ENCODE measurements around the gene CLDN18. TPM values are rescaled to one million over a fixed set of nuclear protein-coding genes. Genes with fewer than 3 reads are reported as not detected.

The CLDN18 gene
- total RNA-seq, 1 donor from 2014 or later = not detected

DNA sequence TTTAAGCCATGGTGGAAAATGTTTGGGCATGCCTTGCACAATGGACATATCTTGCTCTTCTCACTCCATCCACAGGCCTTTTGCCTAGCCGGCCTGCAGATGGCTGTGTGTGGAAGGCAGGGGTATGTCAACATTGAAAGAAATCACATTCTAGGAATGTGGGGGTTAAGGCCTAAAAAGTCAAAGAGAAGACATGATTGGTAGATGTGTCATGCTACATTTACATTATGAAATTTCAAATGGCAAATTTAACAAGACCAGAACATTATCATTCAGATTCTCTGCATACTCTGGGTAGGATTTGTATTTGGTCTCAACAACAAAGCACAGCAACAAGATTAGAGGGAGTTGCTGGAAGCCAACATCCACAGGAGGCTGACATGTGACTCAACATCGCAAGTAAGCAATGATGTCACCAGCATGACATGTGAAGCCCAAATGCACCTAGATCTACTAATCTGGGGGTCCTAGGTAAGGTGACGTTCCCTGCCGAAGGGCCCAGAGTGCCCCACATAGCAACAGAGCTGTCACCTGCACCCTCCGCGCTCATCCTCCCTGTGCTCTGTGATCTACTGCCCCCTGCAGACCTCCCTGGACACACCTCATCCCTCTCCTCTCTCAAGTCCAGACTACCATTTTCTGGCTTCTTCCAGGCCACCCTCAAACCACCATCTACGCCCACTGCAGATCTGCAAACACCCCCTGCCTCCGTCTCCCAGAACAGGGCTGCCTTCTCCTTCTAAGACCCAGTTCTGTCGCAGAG lies 39.4 kb downstream of the CLDN18 start:
- Mint-ChIP-seq H3K27ac (no peak overlapping the region), H3K36me3 (ENCODE audit: low read depth) (no peaks in the 10 kb centered on the region), H3K4me3 (no peak overlapping the region), H3K9me3 (no peaks in the 10 kb centered on the region), H3K4me1 (no peaks in the 10 kb centered on the region), H3K27me3 (peaks cover 23% of the 10 kb centered on the region)
- ChIA-PET POLR2A (no interaction called here), CTCF (no interaction called here)
- no peak for DNase-seq
- ATAC-seq (ENCODE audit: low read depth) = no peak
- intact Hi-C loops (cut with micrococcal nuclease) = no loop called here
- TF ChIP-seq, protein P1, sequence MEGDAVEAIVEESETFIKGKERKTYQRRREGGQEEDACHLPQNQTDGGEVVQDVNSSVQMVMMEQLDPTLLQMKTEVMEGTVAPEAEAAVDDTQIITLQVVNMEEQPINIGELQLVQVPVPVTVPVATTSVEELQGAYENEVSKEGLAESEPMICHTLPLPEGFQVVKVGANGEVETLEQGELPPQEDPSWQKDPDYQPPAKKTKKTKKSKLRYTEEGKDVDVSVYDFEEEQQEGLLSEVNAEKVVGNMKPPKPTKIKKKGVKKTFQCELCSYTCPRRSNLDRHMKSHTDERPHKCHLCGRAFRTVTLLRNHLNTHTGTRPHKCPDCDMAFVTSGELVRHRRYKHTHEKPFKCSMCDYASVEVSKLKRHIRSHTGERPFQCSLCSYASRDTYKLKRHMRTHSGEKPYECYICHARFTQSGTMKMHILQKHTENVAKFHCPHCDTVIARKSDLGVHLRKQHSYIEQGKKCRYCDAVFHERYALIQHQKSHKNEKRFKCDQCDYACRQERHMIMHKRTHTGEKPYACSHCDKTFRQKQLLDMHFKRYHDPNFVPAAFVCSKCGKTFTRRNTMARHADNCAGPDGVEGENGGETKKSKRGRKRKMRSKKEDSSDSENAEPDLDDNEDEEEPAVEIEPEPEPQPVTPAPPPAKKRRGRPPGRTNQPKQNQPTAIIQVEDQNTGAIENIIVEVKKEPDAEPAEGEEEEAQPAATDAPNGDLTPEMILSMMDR (IDR thresholded peaks at IDR 0.05) = no peak

DNA sequence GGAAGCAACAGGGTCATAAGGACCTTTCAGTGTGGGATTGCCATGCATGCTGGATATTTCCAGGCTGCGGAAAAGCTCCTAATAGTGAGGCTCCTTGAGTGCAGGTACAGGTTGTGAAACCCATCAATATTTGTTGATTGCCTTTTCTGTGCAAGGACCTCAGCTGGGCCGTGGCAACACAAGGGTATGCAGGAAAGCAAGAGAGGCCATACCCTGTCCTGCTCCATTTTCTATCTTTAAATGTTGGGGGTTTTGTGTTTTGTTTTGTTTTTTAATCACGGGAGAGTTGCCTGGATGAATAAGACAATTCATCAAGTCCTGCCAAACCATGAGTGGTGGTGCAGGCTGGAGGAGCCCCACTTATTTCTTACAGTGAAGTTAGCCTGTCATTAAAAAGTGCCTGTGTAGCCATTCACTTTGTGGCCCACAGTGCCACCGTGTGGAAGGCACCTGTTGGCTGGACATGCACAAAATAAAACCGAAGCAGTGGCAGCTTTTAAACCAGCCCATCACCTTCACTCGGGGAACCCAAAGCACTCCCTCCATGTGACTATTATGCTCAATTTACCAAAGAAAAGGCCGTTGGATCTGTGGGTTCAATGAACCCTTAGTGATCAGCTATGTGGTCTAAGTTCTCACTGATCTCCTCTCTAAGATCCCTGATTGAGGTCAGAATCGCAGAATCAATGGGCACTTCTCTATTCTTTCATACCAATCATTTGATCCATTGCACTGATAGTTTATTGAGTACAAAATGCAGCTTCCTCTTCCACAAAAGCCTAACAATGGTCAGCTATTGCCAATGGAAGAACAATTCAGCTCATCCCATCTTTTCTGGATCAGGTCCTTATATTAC lies 42.2 kb downstream of the CLDN18 start:
- H3K4me3 Mint-ChIP-seq = no peak overlapping the region
- CTCF ChIA-PET = interaction anchor here (0.6 to 1.4 kb wide), 3 partner anchors 11 to 949 kb away, joined by 3 read pairs; no protein-coding TSS in a partner anchor
- ATAC-seq (ENCODE audit: low read depth) = no peak
- H3K36me3 Mint-ChIP-seq (ENCODE audit: low read depth) = no peaks in the 10 kb centered on the region
- peaks cover 31% of the 10 kb centered on the region for H3K27me3 Mint-ChIP-seq
- no peak overlapping the region for H3K27ac Mint-ChIP-seq
- TF ChIP-seq, protein P1 (IDR thresholded peaks at IDR 0.05) = no peak
- DNase-seq = no peak
- no peaks in the 10 kb centered on the region for H3K4me1 Mint-ChIP-seq
- no peaks in the 10 kb centered on the region for H3K9me3 Mint-ChIP-seq
- POLR2A ChIA-PET = no interaction called here
- intact Hi-C loops (cut with micrococcal nuclease) = loop anchor here (1.0 to 5.0 kb wide), 2 partner anchors 945 to 1020 kb away; no protein-coding TSS in a partner anchor

DNA sequence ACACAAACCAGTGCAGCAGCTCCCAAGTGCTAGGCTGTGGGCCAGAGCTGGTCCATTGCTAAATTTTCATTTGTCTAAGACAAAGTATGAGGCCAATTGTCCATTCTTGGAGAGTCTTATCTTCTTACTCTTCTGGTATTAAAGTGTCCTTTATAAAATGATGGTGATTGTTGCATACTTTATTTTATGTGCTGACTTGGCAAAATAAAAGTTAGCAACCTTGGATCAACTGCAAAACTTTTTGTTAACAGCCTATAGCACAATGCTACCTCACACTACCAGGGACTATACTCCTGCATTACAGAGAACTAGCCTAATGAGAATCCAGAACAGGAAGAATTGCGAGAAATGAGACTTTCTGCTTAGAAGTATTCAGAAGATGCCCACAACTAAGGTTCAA lies 44.1 kb downstream of the CLDN18 start:
- intact Hi-C loops (cut with micrococcal nuclease) = loop anchor here (5.0 kb wide), 1 partner anchor 947 kb away; no protein-coding TSS in a partner anchor
- TF ChIP-seq, protein P1 (IDR thresholded peaks at IDR 0.05) = no peak
- Mint-ChIP-seq H3K27me3 (peaks cover 25% of the 10 kb centered on the region), H3K4me1 (no peaks in the 10 kb centered on the region), H3K36me3 (ENCODE audit: low read depth) (no peaks in the 10 kb centered on the region), H3K9me3 (no peaks in the 10 kb centered on the region), H3K4me3 (no peak overlapping the region), H3K27ac (no peak overlapping the region)
- DNase-seq = no peak
- ATAC-seq (ENCODE audit: low read depth) = no peak
- ChIA-PET POLR2A (no interaction called here), CTCF (no interaction called here)

DNA sequence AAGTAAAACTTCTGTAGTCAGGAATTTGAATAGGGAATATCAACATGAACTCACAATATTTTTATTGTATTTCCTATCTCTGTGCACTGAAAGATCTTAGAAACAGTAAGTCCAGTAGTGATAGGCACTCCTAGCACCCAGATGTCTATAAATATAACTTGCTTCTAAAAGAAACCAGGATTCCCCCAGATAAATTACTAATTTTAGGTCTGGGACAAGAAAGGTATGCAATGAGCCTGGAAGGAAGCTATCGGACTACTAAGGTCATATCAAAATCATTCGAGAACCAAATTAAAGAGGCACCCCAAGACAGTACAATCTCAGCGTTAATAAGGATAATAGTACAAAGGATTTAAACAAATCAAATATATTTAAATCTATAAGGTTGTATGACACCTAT lies 47.4 kb downstream of the CLDN18 start:
- Mint-ChIP-seq H3K4me1 (peaks cover 5% of the 10 kb centered on the region), H3K9me3 (no peaks in the 10 kb centered on the region), H3K4me3 (no peak overlapping the region), H3K36me3 (ENCODE audit: low read depth) (no peaks in the 10 kb centered on the region), H3K27me3 (peaks cover 17% of the 10 kb centered on the region), H3K27ac (no peak overlapping the region)
- TF ChIP-seq, protein P1 (IDR thresholded peaks at IDR 0.05) = no peak
- DNase-seq (no peak), ATAC-seq (ENCODE audit: low read depth) (no peak)
- ChIA-PET CTCF (no interaction called here), POLR2A (no interaction called here)
- intact Hi-C loops (cut with micrococcal nuclease) = no loop called here

DNA sequence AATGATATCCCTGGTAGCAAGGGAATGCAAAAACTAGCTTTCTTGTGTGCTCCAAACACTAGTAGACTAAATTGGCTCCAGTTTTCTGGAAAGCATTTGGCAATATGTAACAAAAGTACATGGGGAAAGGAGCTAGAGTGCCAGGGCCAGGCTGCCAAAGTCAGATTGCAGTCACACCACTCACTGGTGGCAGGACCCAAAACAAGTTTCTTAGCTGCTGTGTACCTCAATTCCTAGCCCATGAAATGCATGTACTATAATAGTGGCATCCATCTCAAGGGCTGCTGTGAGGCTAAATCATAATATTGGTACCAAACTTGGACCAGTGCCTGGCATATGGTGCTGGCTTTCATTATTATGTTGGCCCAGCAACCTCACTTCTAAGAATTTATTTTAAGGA lies 49.3 kb downstream of the CLDN18 start:
- Mint-ChIP-seq H3K36me3 (ENCODE audit: low read depth) (no peaks in the 10 kb centered on the region), H3K27ac (no peak overlapping the region), H3K9me3 (no peaks in the 10 kb centered on the region), H3K4me1 (peaks cover 5% of the 10 kb centered on the region), H3K27me3 (peaks cover 9% of the 10 kb centered on the region), H3K4me3 (no peak overlapping the region)
- CTCF ChIA-PET = no interaction called here
- TF ChIP-seq, protein P1 (IDR thresholded peaks at IDR 0.05) = no peak
- intact Hi-C loops (cut with micrococcal nuclease) = no loop called here
- POLR2A ChIA-PET = no interaction called here
- DNase-seq (no peak), ATAC-seq (ENCODE audit: low read depth) (no peak)
